Measurements from ENCODE around the gene CMSS1.
A peak's percentile ranks its signal among the peaks of the same experiment; 100 is the strongest.

DNA sequence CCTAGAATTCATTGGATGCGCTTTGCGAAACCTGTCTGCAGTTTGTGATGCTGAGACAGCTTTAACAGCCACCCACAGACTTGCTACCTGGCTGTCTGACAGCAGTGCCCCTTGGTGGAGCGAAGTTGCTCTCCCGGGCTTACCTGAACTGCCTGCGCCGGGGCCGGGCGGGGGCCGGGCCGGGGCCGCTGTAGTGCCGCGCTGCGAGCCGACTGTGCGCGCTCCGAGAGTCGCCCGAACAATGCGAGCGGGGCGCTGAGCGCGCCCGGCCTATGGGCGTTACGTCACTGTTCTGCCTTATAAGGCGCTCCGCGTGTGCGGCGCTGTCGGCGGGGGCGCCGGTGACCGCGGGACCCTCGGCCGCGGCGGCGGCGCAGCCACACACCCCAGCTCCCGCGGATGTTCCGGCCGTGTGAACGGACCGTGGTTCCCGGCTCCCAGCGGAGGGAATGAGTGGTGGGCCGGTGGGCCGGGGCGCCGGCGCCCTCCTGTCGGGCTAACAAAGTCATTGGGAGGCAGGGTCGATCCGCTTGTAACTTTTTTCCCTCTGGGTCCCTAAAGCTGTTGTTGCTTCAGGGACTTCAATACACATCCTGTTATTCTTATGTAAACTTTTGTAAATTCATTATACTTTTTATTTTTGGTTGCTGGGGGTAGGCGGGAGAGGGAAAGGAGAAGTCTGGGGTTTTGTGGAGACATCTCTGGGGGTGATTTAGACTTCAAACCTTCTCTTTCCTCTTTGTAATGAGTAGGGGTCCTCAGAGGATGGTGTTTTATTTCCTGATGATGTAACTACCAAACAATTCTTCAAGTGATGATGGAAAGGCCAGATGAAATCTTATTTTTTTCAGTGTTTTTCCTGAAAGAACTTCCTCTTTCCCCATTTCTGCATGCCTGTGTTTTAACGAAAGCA lies 58.5 kb downstream of the CMSS1 start:
- TF ChIP-seq, protein P1, sequence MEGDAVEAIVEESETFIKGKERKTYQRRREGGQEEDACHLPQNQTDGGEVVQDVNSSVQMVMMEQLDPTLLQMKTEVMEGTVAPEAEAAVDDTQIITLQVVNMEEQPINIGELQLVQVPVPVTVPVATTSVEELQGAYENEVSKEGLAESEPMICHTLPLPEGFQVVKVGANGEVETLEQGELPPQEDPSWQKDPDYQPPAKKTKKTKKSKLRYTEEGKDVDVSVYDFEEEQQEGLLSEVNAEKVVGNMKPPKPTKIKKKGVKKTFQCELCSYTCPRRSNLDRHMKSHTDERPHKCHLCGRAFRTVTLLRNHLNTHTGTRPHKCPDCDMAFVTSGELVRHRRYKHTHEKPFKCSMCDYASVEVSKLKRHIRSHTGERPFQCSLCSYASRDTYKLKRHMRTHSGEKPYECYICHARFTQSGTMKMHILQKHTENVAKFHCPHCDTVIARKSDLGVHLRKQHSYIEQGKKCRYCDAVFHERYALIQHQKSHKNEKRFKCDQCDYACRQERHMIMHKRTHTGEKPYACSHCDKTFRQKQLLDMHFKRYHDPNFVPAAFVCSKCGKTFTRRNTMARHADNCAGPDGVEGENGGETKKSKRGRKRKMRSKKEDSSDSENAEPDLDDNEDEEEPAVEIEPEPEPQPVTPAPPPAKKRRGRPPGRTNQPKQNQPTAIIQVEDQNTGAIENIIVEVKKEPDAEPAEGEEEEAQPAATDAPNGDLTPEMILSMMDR (IDR thresholded peaks at IDR 0.05): peak; percentile 11; the same call in 1 of the 2 replicates
- TF ChIP-seq SIN3A (IDR thresholded peaks at IDR 0.05; ENCODE audit: borderline replicate concordance, insufficient read depth, low read depth, low read length) (no peak), REST (IDR thresholded peaks at IDR 0.05; ENCODE audit: insufficient read depth in 1 of 2, low read depth in 2 of 2, low read length in 1 of 2) (no peak), POLR2AphosphoS5 (IDR thresholded peaks at IDR 0.05; ENCODE audit: low read depth, low read length) (no peak)
